NCI-H2107 treated with DMSO at 0.1 percent for 48 hours (cell line): ENCODE data around the gene GHITM.
A peak's percentile ranks its signal among the peaks of the same experiment; 100 is the strongest.
"Not testable (repeated sequence)": the region's sequence is repeated elsewhere in the genome, so short reads cannot be mapped to it uniquely, and the experiment has no call there.

Experiments used
- DNase-seq: peaks from one replicate; lab custom pipeline; 2025; ENCODE audit not compliant: unreplicated experiment; lab: John Stamatoyannopoulos, UW

The GHITM gene, protein sequence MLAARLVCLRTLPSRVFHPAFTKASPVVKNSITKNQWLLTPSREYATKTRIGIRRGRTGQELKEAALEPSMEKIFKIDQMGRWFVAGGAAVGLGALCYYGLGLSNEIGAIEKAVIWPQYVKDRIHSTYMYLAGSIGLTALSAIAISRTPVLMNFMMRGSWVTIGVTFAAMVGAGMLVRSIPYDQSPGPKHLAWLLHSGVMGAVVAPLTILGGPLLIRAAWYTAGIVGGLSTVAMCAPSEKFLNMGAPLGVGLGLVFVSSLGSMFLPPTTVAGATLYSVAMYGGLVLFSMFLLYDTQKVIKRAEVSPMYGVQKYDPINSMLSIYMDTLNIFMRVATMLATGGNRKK

DNA sequence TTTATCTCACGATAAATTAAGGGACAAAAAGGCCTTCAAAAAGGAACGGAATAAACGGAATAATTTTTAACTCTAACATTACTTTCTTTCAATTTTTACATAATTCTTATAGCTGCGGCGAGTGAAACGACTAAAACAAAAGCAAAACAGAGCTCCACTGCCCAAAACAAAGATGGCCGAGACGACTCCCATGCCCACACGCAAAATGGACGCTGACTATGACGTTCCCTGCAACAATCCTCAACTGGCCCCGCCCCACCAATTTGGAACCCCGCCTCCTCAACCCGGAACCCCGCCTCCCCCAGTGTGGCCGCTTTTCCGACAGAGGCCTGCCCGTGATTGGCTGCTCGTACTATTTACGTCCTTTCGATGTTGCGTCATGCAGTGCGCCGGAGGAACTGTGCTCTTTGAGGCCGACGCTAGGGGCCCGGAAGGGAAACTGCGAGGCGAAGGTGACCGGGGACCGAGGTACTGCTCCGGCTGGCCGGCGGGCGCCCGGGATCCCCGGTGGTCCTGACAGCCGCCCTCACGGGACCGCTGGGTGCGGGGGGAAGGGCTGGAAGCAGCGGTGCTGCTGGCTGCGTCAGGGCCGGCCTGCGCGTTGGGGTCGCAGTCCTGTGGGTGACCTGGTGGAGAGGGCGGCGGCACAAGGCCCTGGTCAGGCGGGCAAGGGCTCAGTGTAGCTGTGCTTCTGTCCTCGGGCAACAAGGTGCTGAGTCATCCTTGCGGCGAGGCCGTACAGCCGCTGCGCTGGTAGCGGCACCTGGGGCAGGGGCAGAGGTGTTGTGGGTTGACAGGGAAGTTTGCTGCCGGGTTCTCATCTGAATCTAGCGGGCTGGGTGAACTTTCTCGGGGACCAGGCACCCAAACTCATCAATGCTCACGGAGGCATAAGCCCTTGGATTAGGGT is at the start of gene GHITM:
Gene GHITM, plus strand, starts transcription at position 384 of the 910 bp plus-strand sequence. CDS start 1,992 bp downstream, outside the sequence.
- DNase-seq: peak; percentile 74

DNA sequence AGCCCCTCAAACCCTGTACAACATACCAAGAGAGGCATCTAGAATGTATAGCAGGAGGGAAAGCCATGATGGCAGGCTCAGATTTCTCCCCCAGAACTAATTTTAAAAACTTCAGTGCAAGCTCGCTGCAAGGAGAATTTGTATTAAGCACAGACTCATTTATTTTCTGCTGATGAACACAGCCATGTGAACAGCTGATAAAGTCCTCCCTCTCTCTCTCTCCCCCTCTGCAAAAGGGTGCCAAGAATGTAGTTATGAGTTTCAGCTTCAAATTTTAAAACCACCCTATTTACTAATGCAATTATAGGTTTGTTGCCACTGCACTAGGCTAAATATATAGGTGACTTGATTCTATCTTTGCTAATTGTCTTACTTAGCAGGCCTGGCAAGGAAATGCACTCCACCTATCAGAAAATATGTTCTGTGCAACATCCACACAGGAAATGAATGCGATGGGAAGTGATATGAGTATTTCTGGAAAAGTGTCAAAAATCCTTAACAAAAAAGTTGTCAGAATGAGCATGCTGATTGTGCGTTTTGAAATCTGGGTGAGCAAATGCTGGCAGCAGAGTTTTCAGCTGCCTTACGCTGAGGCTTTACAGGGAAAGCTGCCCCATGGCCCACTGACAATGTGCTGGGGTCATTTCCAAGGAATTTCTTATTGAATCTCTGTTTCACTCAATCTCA is 43.4 kb upstream of the GHITM start:
- DNase-seq: no peak

DNA sequence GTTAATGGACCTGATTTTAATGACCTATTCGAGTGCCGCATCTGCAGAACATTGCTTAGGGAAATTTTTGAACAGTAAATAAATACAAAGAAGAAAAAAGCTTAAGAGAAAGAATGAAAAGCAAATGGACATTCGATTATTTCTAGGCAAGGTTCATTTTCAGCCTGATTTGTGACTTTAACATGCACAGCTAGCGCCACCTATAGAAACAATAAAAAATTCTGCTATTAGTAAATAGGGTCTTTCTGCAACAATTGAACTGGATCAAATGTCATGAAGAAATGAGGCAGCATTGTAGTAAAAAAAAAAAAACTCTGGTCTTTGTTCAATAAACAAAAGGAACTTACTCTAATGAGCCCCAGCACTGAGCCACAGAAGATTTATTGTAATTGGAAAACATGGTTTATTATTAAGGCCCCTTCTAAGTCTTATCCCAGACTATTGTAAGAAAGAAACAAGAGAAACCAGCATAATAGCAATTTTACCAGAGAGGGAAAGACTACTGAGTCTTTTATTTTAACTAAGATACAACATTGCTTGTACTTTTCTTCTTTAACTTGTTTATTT is 41.4 kb upstream of the GHITM start:
- DNase-seq: no peak

DNA sequence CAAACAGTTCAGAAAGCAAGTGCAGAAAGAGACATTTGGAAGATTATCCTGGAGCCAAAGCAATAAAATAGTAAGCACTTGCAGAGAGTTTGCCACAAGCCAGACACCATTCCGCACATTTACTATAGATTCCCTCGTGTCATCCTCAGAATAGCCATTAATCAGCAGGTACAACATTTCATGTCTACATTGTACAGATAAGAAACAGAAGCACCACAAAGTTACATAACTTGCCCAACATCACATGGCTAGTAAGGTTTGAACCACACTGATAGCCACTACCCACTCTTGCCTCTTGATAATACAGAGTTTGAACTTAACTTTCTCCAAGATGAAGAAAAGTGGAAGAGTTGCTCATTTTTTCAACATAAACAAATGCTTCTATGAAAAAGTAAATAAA is 40.6 kb upstream of the GHITM start:
- DNase-seq: no peak

DNA sequence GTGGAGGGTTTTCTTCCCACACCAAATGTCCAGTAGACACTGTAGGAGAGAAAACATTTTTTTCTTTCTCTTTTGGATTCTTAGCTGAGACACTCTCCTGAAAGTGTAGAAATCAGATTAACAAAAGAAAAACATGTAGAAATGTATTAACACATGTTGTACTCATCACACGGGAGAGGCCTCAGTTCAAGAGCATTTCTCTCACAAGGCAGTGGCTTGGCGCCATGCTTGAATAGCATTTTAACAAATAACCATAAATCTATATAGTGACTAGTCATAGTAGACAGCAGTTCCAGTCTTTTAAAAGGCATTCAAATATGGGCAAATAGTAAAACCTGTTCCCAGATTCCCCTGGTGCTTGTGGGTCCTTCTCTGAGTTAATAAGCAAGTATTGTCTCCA is 38.3 kb upstream of the GHITM start:
- no peak for DNase-seq

DNA sequence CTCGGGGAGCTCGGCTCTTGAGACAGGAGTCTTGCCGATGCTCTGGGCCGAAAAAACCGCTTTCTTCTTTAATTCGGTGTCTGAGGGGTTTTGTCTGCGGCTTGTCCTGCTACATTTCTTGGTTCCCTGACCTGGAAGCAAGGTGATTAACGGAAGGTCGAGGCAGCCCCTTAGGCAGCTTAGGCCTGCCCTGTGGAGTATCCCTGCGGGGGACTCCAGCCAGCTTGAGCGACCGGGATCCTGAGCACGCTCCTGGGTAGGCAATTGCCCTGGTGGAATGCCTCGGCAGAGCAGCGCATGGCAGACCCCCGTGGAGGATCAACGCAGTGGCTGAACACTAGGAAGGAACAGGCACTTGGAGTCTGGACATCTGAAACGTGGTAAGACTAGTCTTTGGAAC is 30.5 kb upstream of the GHITM start:
- DNase-seq: no peak

DNA sequence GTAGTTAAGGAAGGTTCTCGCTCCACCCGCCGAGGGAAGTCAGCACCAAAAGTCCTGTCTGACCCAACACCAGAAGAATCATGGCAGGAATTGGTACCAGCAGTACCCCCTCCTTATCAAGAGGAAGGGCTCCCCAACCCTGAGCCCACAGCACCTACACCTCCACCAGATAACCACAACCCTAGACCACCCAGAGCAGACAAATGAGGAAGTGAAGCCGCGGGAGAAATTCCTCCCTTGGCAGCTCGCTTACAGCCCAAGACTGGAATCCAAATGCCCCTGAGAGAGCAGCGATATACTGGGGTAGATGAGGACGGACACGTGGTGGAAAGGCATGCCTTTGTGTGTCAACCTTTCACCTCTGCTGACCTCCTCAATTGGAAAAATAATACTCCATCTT is 29.5 kb upstream of the GHITM start:
- not testable (repeated sequence) for DNase-seq

DNA sequence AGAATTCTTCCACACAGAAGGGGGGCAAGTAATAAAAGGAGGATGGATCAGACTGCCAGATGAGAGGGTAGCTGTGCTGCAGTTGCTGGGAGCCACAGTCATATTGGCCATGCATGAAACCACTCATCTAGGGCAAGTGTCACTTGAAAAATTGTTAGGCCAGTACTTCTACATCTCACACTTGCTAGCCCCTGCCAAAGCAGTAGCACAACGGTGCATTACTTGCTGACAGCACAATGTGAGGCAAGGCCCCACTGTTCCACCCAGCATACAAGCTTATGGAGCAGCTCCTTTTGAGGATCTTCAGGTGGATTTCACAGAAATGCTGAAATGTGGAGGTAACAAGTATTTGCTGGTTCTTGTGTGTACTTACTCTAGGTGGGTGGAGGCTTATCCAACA is 25.8 kb upstream of the GHITM start:
- DNase-seq: not testable (repeated sequence)

DNA sequence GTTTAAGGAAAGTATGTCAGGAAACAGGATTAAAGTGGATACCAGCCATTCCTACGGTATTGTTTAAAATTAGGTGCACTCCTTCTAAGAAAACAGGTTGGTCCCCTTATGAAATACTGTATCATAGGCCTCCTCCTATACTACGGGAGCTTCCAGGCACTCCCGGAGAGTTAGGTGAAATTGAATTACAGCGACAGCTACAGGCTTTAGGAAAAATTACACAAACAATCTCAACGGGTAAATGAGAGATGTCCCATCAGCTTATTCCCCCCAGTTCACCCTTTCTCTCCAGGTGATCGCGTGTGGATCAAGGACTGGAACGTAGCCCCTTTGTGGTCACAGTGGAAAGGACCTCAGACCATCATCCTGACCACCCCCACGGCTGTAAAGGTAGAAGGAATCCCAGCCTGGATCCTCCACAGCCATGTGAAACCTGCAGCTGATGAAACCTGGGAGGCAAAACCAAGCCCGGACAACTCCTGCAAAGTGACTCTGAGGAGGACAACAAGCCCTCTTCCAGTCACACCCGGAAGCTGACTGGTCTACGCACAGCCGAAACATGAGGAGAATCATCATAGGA is 25.1 kb upstream of the GHITM start:
- DNase-seq: no peak

DNA sequence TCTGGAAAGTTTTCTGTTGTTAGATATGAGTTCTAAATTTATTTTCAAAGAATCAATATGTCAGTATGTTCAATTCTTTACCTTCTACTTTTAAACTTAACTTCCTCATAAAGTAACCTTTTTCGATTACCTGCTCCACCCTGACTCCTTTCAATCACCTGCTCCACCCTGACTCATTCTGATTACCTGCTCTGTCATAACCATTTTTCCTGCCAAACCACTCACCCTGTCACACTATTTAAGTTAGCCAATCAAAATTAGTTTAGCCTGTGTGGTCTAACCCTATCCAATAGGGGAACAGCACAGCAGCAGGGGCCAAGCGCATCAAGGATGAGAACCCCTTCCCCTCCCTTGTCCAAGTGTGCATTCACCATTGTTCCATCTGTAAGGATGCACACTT is 22.1 kb upstream of the GHITM start:
- DNase-seq: not testable (repeated sequence)

DNA sequence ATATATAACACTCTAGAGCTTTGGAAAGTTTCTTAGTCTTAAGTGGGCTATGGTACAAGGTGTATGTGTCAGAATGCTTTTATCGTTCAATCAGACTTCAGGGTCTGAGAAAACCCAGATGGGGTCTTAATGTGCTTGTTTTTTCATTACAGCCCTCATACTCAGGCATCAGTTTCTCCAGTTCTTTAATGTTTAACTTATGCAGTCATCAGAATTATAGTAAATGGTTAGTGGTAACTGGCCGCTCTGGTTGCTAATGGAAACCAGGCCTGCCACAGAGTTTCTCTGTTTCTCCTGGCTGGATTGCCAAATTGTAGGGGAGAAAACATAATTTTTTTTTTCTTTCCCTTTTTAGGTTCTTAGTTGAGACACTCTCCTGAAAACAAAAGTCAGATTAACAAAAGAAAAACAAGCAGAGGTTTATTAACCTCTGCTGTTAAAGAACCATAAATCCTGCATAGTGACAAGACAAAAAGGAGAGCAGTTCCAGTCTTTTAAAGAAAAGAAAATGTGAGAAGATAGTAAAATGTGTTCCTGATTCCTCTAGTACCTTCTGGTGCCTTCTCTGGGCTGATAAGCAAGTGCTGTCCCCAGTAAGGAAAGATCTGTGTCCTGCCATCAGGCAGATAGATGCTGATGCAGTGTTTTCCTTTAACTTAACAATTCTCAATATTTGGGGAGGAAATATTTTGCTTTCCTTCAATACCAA is 21.5 kb upstream of the GHITM start:
- no peak for DNase-seq

DNA sequence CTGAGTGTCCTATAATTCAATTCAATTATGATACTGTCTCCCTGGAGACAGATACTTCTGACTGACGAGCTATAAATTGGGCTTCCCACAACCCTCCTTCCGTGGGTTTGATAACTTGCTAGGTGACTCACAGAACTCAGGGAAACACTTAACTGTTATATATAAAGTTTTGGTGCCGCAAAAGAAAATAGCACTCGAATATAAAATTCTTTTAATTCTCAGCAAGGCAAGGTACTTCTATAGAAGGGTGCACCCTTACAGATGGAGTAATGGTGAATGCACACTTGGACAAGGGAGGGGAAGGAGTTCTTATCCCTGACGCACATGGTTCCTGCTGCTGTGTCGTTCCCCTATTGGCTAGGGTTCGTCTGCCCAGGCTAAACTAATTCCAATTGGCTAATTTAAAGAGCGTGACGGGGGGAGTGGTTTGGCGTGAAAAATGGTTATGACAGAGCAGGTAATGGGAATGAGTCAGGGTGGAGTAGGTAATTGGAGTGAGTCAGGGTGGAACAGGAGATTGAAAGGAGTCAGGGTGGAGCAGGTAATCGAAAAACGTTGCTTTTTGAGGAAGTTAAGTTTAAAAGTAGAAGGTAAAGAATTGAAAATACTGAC is 20.8 kb upstream of the GHITM start:
- DNase-seq: no peak

DNA sequence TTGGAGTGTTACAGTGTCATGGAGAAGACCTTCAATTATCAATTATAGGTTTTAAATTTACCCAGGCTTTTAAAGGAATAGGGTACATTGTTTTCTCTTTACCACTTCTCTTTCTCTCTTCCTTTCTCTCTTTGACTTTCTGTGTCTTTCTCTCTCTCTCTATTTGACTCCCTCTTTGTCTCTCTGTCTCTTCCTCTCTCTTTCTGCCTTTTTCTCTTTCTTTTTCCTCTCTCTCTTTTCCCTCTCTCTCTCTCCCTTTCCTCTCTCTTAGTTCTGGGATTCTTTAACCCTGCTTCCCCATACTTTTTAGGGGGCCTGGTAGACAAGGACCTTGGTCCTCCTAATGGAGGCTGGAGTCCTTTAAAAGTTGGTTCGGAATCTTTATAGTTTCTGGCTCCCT is 15.9 kb upstream of the GHITM start:
- DNase-seq: no peak

DNA sequence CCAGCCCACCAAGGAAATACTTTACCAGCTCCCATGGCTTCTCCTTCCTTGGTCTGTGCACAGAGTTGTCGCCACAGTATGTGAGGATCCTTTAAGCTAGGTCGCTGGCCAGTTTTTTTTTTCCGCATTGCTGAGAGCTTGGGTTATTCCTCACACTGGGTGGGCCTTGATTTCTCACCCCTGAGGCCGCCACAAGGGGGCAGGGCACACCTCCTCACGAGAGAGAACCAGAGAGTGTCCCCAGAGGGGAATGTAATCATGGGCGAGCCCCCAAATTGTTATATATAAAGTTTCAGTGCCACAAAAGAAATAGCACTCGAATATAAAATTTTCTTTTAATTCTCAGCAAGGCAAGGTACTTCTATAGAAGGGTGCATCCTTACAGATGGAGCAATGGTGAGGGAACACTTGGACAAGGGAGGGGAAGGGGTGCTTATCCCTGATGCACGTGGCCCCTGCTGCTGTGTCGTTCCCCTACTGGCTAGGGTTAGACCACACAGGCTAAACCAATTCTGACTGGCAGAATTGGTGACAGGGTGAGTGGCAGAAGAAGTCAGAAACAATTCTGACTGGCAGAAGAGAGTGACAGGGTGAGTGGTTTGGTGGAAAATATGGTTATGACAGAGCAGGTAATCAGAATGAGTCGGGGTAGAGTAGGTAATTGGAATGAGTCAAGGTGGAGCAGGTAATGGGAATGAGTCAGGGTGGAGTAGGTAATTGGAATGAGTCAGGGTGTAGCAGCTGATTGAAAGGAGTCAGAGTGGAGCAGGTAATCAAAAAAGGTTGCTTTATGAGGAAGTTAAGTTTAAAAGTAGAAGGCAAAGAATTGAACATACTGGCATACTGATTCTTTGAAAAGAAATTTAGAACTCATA is 13.2 kb upstream of the GHITM start:
- DNase-seq: not testable (repeated sequence)

DNA sequence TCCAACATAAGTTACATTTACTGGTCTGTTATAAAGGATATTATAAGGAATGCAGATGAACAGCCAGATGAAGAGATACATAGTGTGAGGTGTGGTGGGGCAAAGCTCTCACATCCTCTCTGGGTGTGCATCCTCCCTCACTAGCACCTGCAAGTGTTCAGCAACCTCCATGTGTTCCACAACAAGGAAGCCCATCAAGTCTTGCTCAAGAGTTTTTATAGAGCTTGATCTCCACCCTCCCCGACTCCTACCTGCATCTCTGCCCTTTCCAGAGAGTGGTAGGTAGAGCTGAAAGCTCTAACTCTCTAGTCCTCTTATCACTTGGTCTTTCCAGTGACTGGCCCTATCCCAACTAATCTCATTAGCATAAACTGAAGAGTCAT is 12.5 kb upstream of the GHITM start:
- DNase-seq: no peak

DNA sequence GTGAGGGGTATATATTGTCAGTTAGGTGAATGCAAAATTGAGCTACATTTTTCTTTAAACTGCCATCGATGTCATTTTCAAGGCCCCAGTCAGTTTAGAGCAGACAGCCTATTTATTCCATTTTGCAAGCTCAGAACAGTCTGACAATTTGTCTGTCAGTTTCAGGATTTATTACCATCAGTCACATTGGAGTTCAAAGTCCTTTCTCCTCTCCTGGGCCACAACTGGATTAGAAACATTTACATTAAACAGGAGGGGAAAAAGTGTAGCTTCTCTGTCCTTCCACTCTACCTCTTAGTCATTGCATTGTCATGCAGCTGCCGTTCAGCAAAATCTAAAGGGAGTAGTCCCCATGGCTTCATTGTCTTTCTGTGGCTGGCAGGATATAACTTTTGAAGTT is 3.5 kb upstream of the GHITM start:
- no peak for DNase-seq

DNA sequence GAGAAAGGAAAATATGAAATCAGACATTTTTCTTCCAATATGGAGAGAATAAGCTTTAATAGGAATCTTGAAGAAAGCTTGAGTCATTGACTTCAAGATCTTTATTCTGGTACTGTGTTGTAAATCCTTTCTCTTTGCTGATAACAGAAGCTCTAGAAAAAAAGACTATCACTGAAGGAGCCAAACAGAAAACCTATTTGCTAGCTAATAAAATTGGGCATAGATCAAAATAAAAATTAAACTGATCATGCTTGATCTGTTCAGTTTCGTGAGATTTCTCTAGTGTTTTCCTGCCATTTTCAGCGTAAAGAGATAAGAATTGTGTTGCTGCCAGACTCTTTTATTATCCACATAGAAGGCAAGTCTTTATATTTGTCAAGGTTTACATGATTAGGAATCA is 1.5 kb upstream of the GHITM start:
- no peak for DNase-seq

DNA sequence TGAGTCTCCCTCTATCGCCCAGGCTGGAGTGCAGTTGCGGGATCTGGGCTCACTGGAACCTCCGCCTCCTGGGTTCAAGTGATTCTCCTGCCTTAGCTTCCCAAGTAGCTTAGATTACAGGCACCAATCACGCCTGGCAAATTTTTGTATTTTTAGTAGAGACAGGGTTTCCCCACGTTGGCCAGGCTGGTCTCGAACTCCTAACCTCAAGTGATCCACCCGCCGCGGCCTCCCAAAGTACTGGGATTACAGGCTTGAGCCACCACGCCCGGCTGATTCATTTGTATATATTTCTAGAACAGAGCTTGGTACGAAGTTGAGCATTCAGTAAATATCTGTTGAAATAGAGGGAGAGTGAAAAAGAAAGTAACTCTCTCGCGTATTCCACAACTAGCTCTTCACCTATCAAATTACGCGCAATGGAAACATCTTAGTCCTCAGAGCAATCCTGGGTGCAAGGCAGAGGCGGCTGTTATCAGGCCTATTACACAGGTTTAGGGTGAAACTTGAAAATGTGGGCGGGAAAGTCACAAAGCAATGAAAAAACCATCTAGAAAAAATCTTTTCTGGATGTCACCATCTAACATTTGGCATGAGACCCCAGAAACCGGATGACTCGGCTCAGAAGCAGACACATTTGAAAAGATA is 707 bp upstream of the GHITM start:
- peak; percentile 16 for DNase-seq

DNA sequence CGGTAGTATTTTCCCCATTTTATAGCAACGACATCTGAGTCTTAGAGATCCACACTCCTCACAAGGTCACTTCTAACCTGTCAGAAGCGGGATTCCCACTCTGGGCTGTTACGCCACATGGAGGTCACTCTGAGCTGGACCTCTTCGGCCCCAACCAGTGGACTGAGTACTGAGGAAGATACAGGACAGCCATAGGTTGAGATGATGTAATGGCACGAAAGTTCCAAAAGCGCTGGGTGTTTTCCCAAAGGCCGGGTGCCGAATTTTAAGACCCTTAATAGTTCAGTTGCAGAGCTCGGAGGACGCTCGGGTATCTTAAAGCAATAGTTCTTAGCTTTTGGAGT is 699 bp downstream of the GHITM start:
- DNase-seq: no peak
